Astrocyte (in vitro differentiated cells and primary cell): ENCODE results near the gene KRIT1.

Experiments
- CTCF ChIP-seq: IDR thresholded peaks from 2 replicates; pipeline ENCODE4 v1.5.1; 2011; ENCODE audit warnings: low read depth, mild to moderate bottlenecking, inconsistent platforms, low read length, moderate library complexity; ENCODE audit not compliant: insufficient read depth
- EZH2 ChIP-seq: IDR thresholded peaks from 2 replicates; pipeline ENCODE4 v1.6.1; 2012; ENCODE audit warnings: mild to moderate bottlenecking, low read length, inconsistent platforms; ENCODE audit not compliant: insufficient read depth

GRCh38 chr7:92178928-92179924 lies 66.5 kb downstream of the KRIT1 start, which contains the start of gene LRRD1:
- peak; percentile 78 for TF ChIP-seq CTCF
- TF ChIP-seq EZH2, result no peak
